Loucy (cell line): Measurements from ENCODE around the gene SMOC2.

Experiments used
- CTCF ChIP-seq: fragments of 200-600 bp; sonication (generic); conservative IDR thresholded peaks from 2 replicates; pipeline ENCODE4 v1.5.1; 2014; ENCODE audit warnings: mild to moderate bottlenecking, antibody characterized with exemption, low read length
- EZH2phosphoT487 ChIP-seq: fragments of 200-600 bp; IDR thresholded peaks from 2 replicates; pipeline ENCODE4 v1.6.1; 2018; ENCODE audit warnings: antibody characterized with exemption, mild to moderate bottlenecking, moderate library complexity, borderline replicate concordance

GRCh38 chr6:168490757-168491156 is 49.8 kb downstream of the SMOC2 start:
- TF ChIP-seq CTCF = no peak
- TF ChIP-seq EZH2phosphoT487 = no peak
